ENCODE measurements around the gene PEPD.

PEPD gene

GRCh38 chr19:33459222-33460090 lies 62.1 kb downstream of the PEPD start:
- no peak for DNase-seq (ENCODE audit: low read depth in 2 of 2)

- DNase-seq (ENCODE audit: low read depth in 2 of 2), result no peak
Measured at GRCh38 chr19:33458807-33459206, 62.8 kb downstream of the PEPD start.

- DNase-seq (ENCODE audit: low read depth in 2 of 2), result no peak
Measured at GRCh38 chr19:33458171-33458633, 63.4 kb downstream of the PEPD start.

- no peak for DNase-seq (ENCODE audit: low read depth in 2 of 2)
Measured at GRCh38 chr19:33456845-33457220, 64.8 kb downstream of the PEPD start.

GRCh38 chr19:33456076-33456844 lies 65.3 kb downstream of the PEPD start:
- no peak for DNase-seq (ENCODE audit: low read depth in 2 of 2)

GRCh38 chr19:33453265-33453664 lies 68.3 kb downstream of the PEPD start:
- no peak for DNase-seq (ENCODE audit: low read depth in 2 of 2)

- no peak for DNase-seq (ENCODE audit: low read depth in 2 of 2)
Measured at GRCh38 chr19:33450689-33451088, 70.9 kb downstream of the PEPD start.

- DNase-seq (ENCODE audit: low read depth in 2 of 2), result no peak
Measured at GRCh38 chr19:33449799-33450198, 71.8 kb downstream of the PEPD start.

- no peak for DNase-seq (ENCODE audit: low read depth in 2 of 2)
Measured at GRCh38 chr19:33448159-33448516, 73.5 kb downstream of the PEPD start.

GRCh38 chr19:33447336-33448158 lies 74.0 kb downstream of the PEPD start:
- DNase-seq (ENCODE audit: low read depth in 2 of 2), result no peak

- no peak for DNase-seq (ENCODE audit: low read depth in 2 of 2)
Measured at GRCh38 chr19:33446330-33447293, 75.0 kb downstream of the PEPD start.

GRCh38 chr19:33445442-33446329 lies 75.9 kb downstream of the PEPD start:
- no peak for DNase-seq (ENCODE audit: low read depth in 2 of 2)

GRCh38 chr19:33444562-33445441 lies 76.8 kb downstream of the PEPD start:
- no peak for DNase-seq (ENCODE audit: low read depth in 2 of 2)

- DNase-seq (ENCODE audit: low read depth in 2 of 2), result no peak
Measured at GRCh38 chr19:33443638-33444561, 77.7 kb downstream of the PEPD start.

GRCh38 chr19:33442706-33443105 lies 78.9 kb downstream of the PEPD start:
- DNase-seq (ENCODE audit: low read depth in 2 of 2), result no peak

GRCh38 chr19:33441828-33442227 lies 79.8 kb downstream of the PEPD start:
- no peak for DNase-seq (ENCODE audit: low read depth in 2 of 2)

- DNase-seq (ENCODE audit: low read depth in 2 of 2), result no peak
Measured at GRCh38 chr19:33441277-33441699, 80.3 kb downstream of the PEPD start.

GRCh38 chr19:33440682-33441081 lies 80.9 kb downstream of the PEPD start:
- no peak for DNase-seq (ENCODE audit: low read depth in 2 of 2)
